Activated CD8-positive, alpha-beta T cell treated with anti-CD3 and anti-CD28 coated beads for 36 hours (primary cell): Measurements from ENCODE around the gene FOXP1. TPM values are rescaled to one million over a fixed set of nuclear protein-coding genes. Genes with fewer than 3 reads are reported as not detected.

Experiments used
- ATAC-seq: fragments of 200-7000 bp; cut with Tn5 transposase; one replicate; pipeline ENCODE4 v1.10.0; 2021; ENCODE audit warnings: mild to moderate bottlenecking, moderate library complexity
- CTCF ChIA-PET: fragments of 350-600 bp; sonication (Branson Sonifier 250); formaldehyde crosslinking; loops from one replicate; lab custom pipeline; 2021; ENCODE audit warnings: antibody characterized with exemption; lab: Charles Lee
- POLR2A ChIA-PET: fragments of 350-600 bp; sonication (Branson Sonifier 250); formaldehyde crosslinking; loops from one replicate; lab custom pipeline; 2021; ENCODE audit warnings: antibody characterized with exemption; lab: Charles Lee
- DNase-seq: peaks from one replicate; pipeline ENCODE4 v3.0.0-alpha.2; 2020
- H3K27ac Mint-ChIP-seq: one replicate; pipeline ENCODE4 v1.8.0; 2021; ENCODE audit warnings: mild to moderate bottlenecking, mixed read lengths
- H3K27me3 Mint-ChIP-seq: one replicate; pipeline ENCODE4 v1.8.0; 2021; ENCODE audit warnings: mixed read lengths
- H3K36me3 Mint-ChIP-seq: one replicate; pipeline ENCODE4 v1.8.0; 2021; ENCODE audit warnings: low read depth, mixed read lengths
- H3K4me1 Mint-ChIP-seq: one replicate; pipeline ENCODE4 v1.8.0; 2021; ENCODE audit warnings: low read depth, mixed read lengths
- H3K4me3 Mint-ChIP-seq: one replicate; pipeline ENCODE4 v1.8.0; 2021; ENCODE audit warnings: mild to moderate bottlenecking, moderate library complexity, mixed read lengths
- H3K9me3 Mint-ChIP-seq: one replicate; pipeline ENCODE4 v1.8.0; 2021; ENCODE audit warnings: mixed read lengths
- CTCF ChIP-seq: fragments of 200-600 bp; IDR thresholded peaks from one replicate; pipeline ENCODE4 v1.8.0; 2022; ENCODE audit warnings: antibody characterized with exemption, mild to moderate bottlenecking
- intact Hi-C: fragments of 100-400 bp; cut with micrococcal nuclease; formaldehyde crosslinking; loops from one replicate; pipeline ENCODE4 v1.10.0; 2022
- total RNA-seq, 2 experiments: library from RNA; stranded (reverse); gene quantifications; one replicate each; pipeline ENCODE4 v1.2.3, GENCODE V29; 2021

The FOXP1 gene
- total RNA-seq, 2 experiments from 2014 or later: 145 to 153 TPM

GRCh38 chr3:71185733-71186455, 397.6 kb downstream of the FOXP1 start:
- Mint-ChIP-seq H3K27me3 (no peaks in the 10 kb centered on the region), H3K36me3 (peaks cover 60% of the 10 kb centered on the region), H3K9me3 (no peaks in the 10 kb centered on the region), H3K4me3 (no peak overlapping the region), H3K27ac (peak overlapping the region; percentile 81), H3K4me1 (peaks cover 59% of the 10 kb centered on the region)
- intact Hi-C loops: no loop called here
- ATAC-seq (peak; percentile 76), DNase-seq (peak; percentile 51)
- no peak for TF ChIP-seq CTCF
- ChIA-PET POLR2A (interaction anchor here (0.7 to 1.1 kb wide), 3 partner anchors 10 to 41 kb away, joined by 3 to 4 read pairs (median 3); no protein-coding TSS in a partner anchor), CTCF (interaction anchor here (0.7 kb wide), 1 partner anchor 14 kb away, joined by 3 read pairs; no protein-coding TSS in a partner anchor)

- no peak overlapping the region for H3K4me3 Mint-ChIP-seq
- no peaks in the 10 kb centered on the region for H3K9me3 Mint-ChIP-seq
- DNase-seq (no peak), ATAC-seq (no peak)
- H3K27ac Mint-ChIP-seq: peak overlapping the region; percentile 2
- peaks cover 52% of the 10 kb centered on the region for H3K4me1 Mint-ChIP-seq
- ChIA-PET CTCF (no interaction called here), POLR2A (interaction anchor here (1.1 kb wide), 1 partner anchor 20 kb away, joined by 3 read pairs; no protein-coding TSS in a partner anchor)
- TF ChIP-seq CTCF: no peak
- intact Hi-C loops: no loop called here
- peaks cover 60% of the 10 kb centered on the region for H3K36me3 Mint-ChIP-seq
- no peaks in the 10 kb centered on the region for H3K27me3 Mint-ChIP-seq
Measured at GRCh38 chr3:71184252-71184651, 399.3 kb downstream of the FOXP1 start.

- CTCF ChIA-PET: no interaction called here
- Mint-ChIP-seq H3K36me3 (peaks cover 54% of the 10 kb centered on the region), H3K9me3 (no peaks in the 10 kb centered on the region), H3K4me3 (no peak overlapping the region), H3K27ac (no peak overlapping the region), H3K4me1 (peaks cover 46% of the 10 kb centered on the region), H3K27me3 (no peaks in the 10 kb centered on the region)
- intact Hi-C loops: no loop called here
- POLR2A ChIA-PET: no interaction called here
- ATAC-seq (no peak), DNase-seq (no peak)
- no peak for TF ChIP-seq CTCF
Measured at GRCh38 chr3:71183549-71183948, 400.0 kb downstream of the FOXP1 start.

GRCh38 chr3:71180524-71180923, 403.0 kb downstream of the FOXP1 start:
- ATAC-seq (no peak), DNase-seq (no peak)
- peaks cover 35% of the 10 kb centered on the region for H3K4me1 Mint-ChIP-seq
- intact Hi-C loops: no loop called here
- no peaks in the 10 kb centered on the region for H3K27me3 Mint-ChIP-seq
- no peak overlapping the region for H3K4me3 Mint-ChIP-seq
- ChIA-PET POLR2A (interaction anchor here (0.7 kb wide), 1 partner anchor 331 kb away, joined by 4 read pairs; no protein-coding TSS in a partner anchor), CTCF (interaction anchor here (0.7 to 1.0 kb wide), 2 partner anchors 8 to 15 kb away, joined by 3 to 4 read pairs; no protein-coding TSS in a partner anchor)
- H3K27ac Mint-ChIP-seq: no peak overlapping the region
- TF ChIP-seq CTCF: no peak
- peaks cover 51% of the 10 kb centered on the region for H3K36me3 Mint-ChIP-seq
- H3K9me3 Mint-ChIP-seq: no peaks in the 10 kb centered on the region

GRCh38 chr3:71177375-71177774, 406.2 kb downstream of the FOXP1 start:
- ATAC-seq: no peak
- Mint-ChIP-seq H3K27ac (peak overlapping the region; percentile 28), H3K9me3 (no peaks in the 10 kb centered on the region), H3K27me3 (no peaks in the 10 kb centered on the region), H3K36me3 (peaks cover 52% of the 10 kb centered on the region), H3K4me1 (peaks cover 45% of the 10 kb centered on the region), H3K4me3 (no peak overlapping the region)
- intact Hi-C loops: no loop called here
- ChIA-PET POLR2A (no interaction called here), CTCF (interaction anchor here (1.3 kb wide), 1 partner anchor 10 kb away, joined by 3 read pairs; no protein-coding TSS in a partner anchor)
- DNase-seq: no peak
- no peak for TF ChIP-seq CTCF
